WERI-Rb-1 (cell line): Measurements from ENCODE around the gene PPFIA2.

Experiments used
- DNase-seq: peaks from one replicate; pipeline ENCODE4 v3.0.0-alpha.2; 2020
- H3K27ac ChIP-seq: fragments of 250-450 bp; sonication (Bioruptor Pico); 2 replicates; pipeline ENCODE4 v1.5.1; 2020; ENCODE audit warnings: mild to moderate bottlenecking, moderate library complexity
- H3K27me3 ChIP-seq: fragments of 250-450 bp; sonication (Bioruptor Pico); 2 replicates; pipeline ENCODE4 v1.5.1; 2021; ENCODE audit warnings: mild to moderate bottlenecking, low read depth, moderate library complexity; ENCODE audit not compliant: insufficient read depth, severe bottlenecking
- H3K36me3 ChIP-seq: fragments of 250-450 bp; sonication (Bioruptor Pico); 2 replicates; pipeline ENCODE4 v1.5.1; 2020; ENCODE audit warnings: mild to moderate bottlenecking, moderate library complexity
- H3K4me3 ChIP-seq: 2 replicates; pipeline ENCODE4 v1.5.1; 2011; ENCODE audit warnings: low read depth, mild to moderate bottlenecking, control low read depth, low read length
- H3K9me3 ChIP-seq: fragments of 250-450 bp; sonication (Bioruptor Pico); 2 replicates; pipeline ENCODE4 v1.5.1; 2021; ENCODE audit warnings: mild to moderate bottlenecking, moderate library complexity; ENCODE audit not compliant: severe bottlenecking
- CTCF ChIP-seq: IDR thresholded peaks from 2 replicates; pipeline ENCODE4 v1.5.1; 2011; ENCODE audit warnings: low read depth, mild to moderate bottlenecking, control low read depth, inconsistent platforms, low read length

PPFIA2 gene

GRCh38 chr12:81626406-81626805 is 132.7 kb downstream of the PPFIA2 start:
- H3K27ac ChIP-seq, result no peak overlapping the region
- H3K36me3 ChIP-seq, result no peaks in the 10 kb centered on the region
- no peaks in the 10 kb centered on the region for H3K9me3 ChIP-seq
- no peak overlapping the region for H3K4me3 ChIP-seq
- no peak for DNase-seq
- TF ChIP-seq CTCF, result no peak
- no peaks in the 10 kb centered on the region for H3K27me3 ChIP-seq

- no peak for DNase-seq
- Histone ChIP-seq H3K27ac (no peak overlapping the region), H3K36me3 (no peaks in the 10 kb centered on the region), H3K9me3 (no peaks in the 10 kb centered on the region), H3K27me3 (no peaks in the 10 kb centered on the region), H3K4me3 (no peak overlapping the region)
- no peak for TF ChIP-seq CTCF
Measured at GRCh38 chr12:81617915-81618314, 141.2 kb downstream of the PPFIA2 start.

- TF ChIP-seq CTCF, result no peak
- no peak for DNase-seq
Measured at GRCh38 chr12:81615026-81615588, 144.0 kb downstream of the PPFIA2 start.

GRCh38 chr12:81610955-81611889 is 147.9 kb downstream of the PPFIA2 start:
- no peaks in the 10 kb centered on the region for H3K9me3 ChIP-seq
- TF ChIP-seq CTCF, result peak; percentile 52
- H3K36me3 ChIP-seq, result no peaks in the 10 kb centered on the region
- H3K4me3 ChIP-seq, result no peak overlapping the region
- no peak overlapping the region for H3K27ac ChIP-seq
- H3K27me3 ChIP-seq, result no peaks in the 10 kb centered on the region
- DNase-seq, result peak; percentile 22

More at GRCh38 chr12:81615026-81615588, 144.0 kb downstream of the PPFIA2 start:
- no peaks in the 10 kb centered on the region for H3K36me3 ChIP-seq
- no peak overlapping the region for H3K4me3 ChIP-seq
- H3K9me3 ChIP-seq, result no peaks in the 10 kb centered on the region
- no peak overlapping the region for H3K27ac ChIP-seq
- no peaks in the 10 kb centered on the region for H3K27me3 ChIP-seq

GRCh38 chr12:81597928-81598604 is 161.1 kb downstream of the PPFIA2 start:
- DNase-seq, result peak; percentile 61
- TF ChIP-seq CTCF, result no peak
- peak overlapping the region; percentile 82 for H3K27ac ChIP-seq
- H3K9me3 ChIP-seq, result no peaks in the 10 kb centered on the region
- H3K4me3 ChIP-seq, result peak overlapping the region; percentile 79
- H3K36me3 ChIP-seq, result no peaks in the 10 kb centered on the region
- no peaks in the 10 kb centered on the region for H3K27me3 ChIP-seq
